A673 (cell line): Measurements from ENCODE around the gene DENND2D. TPM values are rescaled to one million over a fixed set of nuclear protein-coding genes. Genes with fewer than 3 reads are reported as not detected.

Experiments used
- Bru-seq: library from RNA; stranded (reverse); fragments of 400-500 nt; gene quantifications from one replicate; lab custom pipeline; 2021; lab: Mats Ljungman, UMichigan
- BruChase-seq, 2 experiments: library from RNA; stranded (reverse); fragments of 400-500 nt; gene quantifications; one replicate each; lab custom pipeline; 2021; lab: Mats Ljungman, UMichigan
- BruUV-seq: library from RNA; stranded (reverse); fragments of 400-500 nt; replicated peaks from 2 replicates; lab custom pipeline; 2021; lab: Mats Ljungman, UMichigan
- CTCF ChIA-PET: fragments of 300-600 bp; sonication (Branson Sonifier 250); formaldehyde crosslinking; loops from one replicate; lab custom pipeline; 2022; ENCODE audit warnings: antibody characterized with exemption; lab: Charles Lee
- POLR2A ChIA-PET: fragments of 300-600 bp; sonication (Branson Sonifier 250); formaldehyde crosslinking; loops from one replicate; lab custom pipeline; 2022; ENCODE audit warnings: antibody characterized with exemption; ENCODE audit not compliant: low non-redundant PET; lab: Charles Lee
- DNase-seq: peaks from one replicate; pipeline ENCODE4 v3.0.0-alpha.2; 2015; ENCODE audit warnings: low spot score
- H3K27ac ChIP-seq: fragments of 200-600 bp; sonication (generic); 2 replicates; pipeline ENCODE4 v1.5.1; 2016; ENCODE audit warnings: mixed run types, low read depth, mild to moderate bottlenecking, mixed read lengths, antibody characterized with exemption, low read length; ENCODE audit not compliant: poor library complexity, severe bottlenecking
- H3K27me3 ChIP-seq: fragments of 200-600 bp; sonication (generic); replicated peaks from 2 replicates; pipeline ENCODE4 v1.6.1; 2017; ENCODE audit warnings: mixed run types, low read depth, mild to moderate bottlenecking, mixed read lengths, antibody characterized with exemption, low read length; ENCODE audit not compliant: insufficient read depth, poor library complexity
- H3K36me3 ChIP-seq: fragments of 200-600 bp; sonication (generic); 2 replicates; pipeline ENCODE4 v1.6.1; 2016; ENCODE audit warnings: mixed run types, mild to moderate bottlenecking, mixed read lengths, antibody characterized with exemption, low read length; ENCODE audit not compliant: insufficient read depth, poor library complexity, severe bottlenecking
- H3K4me1 ChIP-seq: fragments of 200-600 bp; sonication (generic); 2 replicates; pipeline ENCODE4 v1.6.1; 2017; ENCODE audit warnings: mixed run types, mild to moderate bottlenecking, mixed read lengths, antibody characterized with exemption, low read length; ENCODE audit not compliant: insufficient read depth, poor library complexity, severe bottlenecking
- H3K4me3 ChIP-seq: fragments of 200-600 bp; sonication (generic); 2 replicates; pipeline ENCODE4 v1.5.1; 2016; ENCODE audit warnings: low read depth, mixed run types, mild to moderate bottlenecking, mixed read lengths, low read length; ENCODE audit not compliant: poor library complexity, severe bottlenecking
- H3K9me3 ChIP-seq: fragments of 200-600 bp; sonication (generic); 2 replicates; pipeline ENCODE4 v1.6.1; 2016; ENCODE audit warnings: mixed run types, low read depth, mild to moderate bottlenecking, mixed read lengths, antibody characterized with exemption, low read length; ENCODE audit not compliant: poor library complexity, severe bottlenecking
- EZH2 ChIP-seq: fragments of 200-600 bp; sonication (generic); IDR thresholded peaks from 2 replicates; pipeline ENCODE4 v1.6.1; 2017; ENCODE audit warnings: borderline replicate concordance, low read depth, mild to moderate bottlenecking, mixed read lengths, antibody characterized with exemption, low read length; ENCODE audit not compliant: poor library complexity, severe bottlenecking
- intact Hi-C: fragments of 100-400 bp; cut with micrococcal nuclease; formaldehyde crosslinking; loops from one replicate; pipeline ENCODE4 v1.10.0; 2022; ENCODE audit not compliant: unreplicated experiment
- long read RNA-seq: library from polyadenylated mRNA; stranded (forward); transcript quantifications from one replicate; pipeline ENCODE4 v2.0.0, GENCODE V29; 2022
- total RNA-seq: library from RNA; stranded (reverse); gene quantifications from 2 replicates; pipeline ENCODE4 v1.2.3, GENCODE V29; 2021
- TF ChIP-seq, protein P1 (sequence below): fragments of 300-800, 200-600 bp; sonication (generic); conservative IDR thresholded peaks from 2 replicates; pipeline ENCODE4 v1.5.1; 2017; ENCODE audit warnings: low read depth, mild to moderate bottlenecking, antibody characterized with exemption, low read length, moderate library complexity, mixed read lengths

The DENND2D gene, protein sequence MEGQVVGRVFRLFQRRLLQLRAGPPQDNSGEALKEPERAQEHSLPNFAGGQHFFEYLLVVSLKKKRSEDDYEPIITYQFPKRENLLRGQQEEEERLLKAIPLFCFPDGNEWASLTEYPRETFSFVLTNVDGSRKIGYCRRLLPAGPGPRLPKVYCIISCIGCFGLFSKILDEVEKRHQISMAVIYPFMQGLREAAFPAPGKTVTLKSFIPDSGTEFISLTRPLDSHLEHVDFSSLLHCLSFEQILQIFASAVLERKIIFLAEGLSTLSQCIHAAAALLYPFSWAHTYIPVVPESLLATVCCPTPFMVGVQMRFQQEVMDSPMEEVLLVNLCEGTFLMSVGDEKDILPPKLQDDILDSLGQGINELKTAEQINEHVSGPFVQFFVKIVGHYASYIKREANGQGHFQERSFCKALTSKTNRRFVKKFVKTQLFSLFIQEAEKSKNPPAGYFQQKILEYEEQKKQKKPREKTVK
- not detected in 2 replicates for total RNA-seq
- Bru-seq, nascent RNA = percentile 5 among the genes with signal in this experiment
- BruChase-seq, experiment 1, labeled RNA remaining after a 2-hour chase = not detected
- percentile 8 among the genes with signal in this experiment for BruChase-seq, experiment 2, labeled RNA remaining after a 6-hour chase
- long read RNA-seq, partial matches to known transcripts = 0 of 1 reads
- long read RNA-seq, other reads (novel, unspliced or antisense) = 1 of 1 reads

DNA sequence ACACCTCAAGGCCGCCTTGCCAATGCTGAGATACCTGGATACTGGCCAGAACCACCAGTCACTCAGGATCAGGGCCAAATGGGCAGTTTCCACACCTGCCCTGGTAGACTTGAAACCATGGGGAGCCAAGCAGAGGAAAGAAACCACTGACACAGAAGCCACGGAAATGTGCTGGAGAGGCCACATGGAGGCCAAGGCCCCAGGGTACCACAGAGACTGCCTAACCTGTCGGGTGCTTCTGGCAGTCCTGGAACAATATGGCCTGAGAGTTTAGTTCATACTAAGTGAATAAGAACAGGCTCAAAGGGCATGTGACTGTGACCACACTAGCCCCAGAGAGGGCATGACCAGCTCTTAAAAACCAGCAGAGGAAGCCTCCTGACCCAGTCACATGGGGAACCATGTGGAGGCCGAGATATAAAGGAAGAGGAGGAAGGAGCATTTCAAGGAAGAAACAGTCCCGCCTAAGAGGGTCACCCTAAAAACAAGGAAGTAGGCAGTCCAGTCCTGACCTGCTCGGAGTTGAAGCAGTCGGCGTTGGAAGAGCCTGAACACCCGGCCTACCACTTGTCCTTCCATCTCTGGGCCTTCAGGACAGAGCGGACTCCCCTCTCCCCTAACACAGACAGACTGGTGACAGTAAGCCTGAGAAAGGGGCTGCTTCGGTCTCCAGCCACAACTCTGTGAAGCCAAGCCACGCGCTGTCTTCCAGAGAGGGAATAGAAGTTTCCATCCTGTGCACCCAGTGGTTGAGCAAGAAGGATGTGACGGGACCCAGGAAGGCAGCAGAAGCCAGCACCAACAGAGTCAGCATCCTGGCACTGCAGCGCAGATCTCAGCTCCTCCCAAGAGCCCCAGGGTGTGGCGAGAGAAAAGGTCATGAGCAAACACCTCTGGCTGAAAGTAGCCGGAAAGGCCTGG is at the start of gene DENND2D:
Gene DENND2D, minus strand, starts transcription at position 766 of the 921 bp plus-strand sequence. Its CDS starts 187 bp downstream, at position 579.
- ChIA-PET POLR2A (no interaction called here), CTCF (no interaction called here)
- TF ChIP-seq, protein P1, sequence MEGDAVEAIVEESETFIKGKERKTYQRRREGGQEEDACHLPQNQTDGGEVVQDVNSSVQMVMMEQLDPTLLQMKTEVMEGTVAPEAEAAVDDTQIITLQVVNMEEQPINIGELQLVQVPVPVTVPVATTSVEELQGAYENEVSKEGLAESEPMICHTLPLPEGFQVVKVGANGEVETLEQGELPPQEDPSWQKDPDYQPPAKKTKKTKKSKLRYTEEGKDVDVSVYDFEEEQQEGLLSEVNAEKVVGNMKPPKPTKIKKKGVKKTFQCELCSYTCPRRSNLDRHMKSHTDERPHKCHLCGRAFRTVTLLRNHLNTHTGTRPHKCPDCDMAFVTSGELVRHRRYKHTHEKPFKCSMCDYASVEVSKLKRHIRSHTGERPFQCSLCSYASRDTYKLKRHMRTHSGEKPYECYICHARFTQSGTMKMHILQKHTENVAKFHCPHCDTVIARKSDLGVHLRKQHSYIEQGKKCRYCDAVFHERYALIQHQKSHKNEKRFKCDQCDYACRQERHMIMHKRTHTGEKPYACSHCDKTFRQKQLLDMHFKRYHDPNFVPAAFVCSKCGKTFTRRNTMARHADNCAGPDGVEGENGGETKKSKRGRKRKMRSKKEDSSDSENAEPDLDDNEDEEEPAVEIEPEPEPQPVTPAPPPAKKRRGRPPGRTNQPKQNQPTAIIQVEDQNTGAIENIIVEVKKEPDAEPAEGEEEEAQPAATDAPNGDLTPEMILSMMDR = no peak
- TF ChIP-seq EZH2 = no peak

DNA sequence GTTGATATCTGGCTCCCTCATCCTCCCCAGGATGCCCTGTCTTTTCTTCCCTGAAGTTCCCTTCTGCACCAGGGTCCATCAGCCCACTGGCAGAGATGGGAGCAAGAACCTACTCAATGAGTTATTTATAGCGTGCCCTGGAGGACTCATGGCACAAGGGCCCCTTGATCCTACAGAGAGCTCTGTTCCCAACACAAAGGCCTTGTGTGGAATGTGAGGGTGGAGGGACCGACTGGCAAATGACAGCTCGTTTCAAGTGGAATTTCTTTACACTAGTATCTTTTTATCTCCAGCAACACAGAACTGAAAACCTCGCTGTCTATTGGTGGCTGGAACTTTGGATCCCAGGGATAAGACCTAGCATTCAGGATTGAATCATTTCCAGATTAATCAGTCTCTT is 49.5 kb upstream of the DENND2D start:
- Histone ChIP-seq H3K36me3 (no peaks in the 10 kb centered on the region), H3K4me3 (no peak overlapping the region), H3K27ac (no peak overlapping the region), H3K9me3 (no peaks in the 10 kb centered on the region), H3K27me3 (peaks cover 39% of the 10 kb centered on the region), H3K4me1 (no peaks in the 10 kb centered on the region)
- BruUV-seq = no TSS peak
- ChIA-PET POLR2A (no interaction called here), CTCF (no interaction called here)
- TF ChIP-seq, protein P1 = no peak
- no peak for TF ChIP-seq EZH2
- intact Hi-C loops = no loop called here
- no peak for DNase-seq

More for the DNA sequence above, at the start of gene DENND2D:
- Histone ChIP-seq H3K27ac (no peak within 1 kb of the TSS), H3K4me1 (no peaks in the 10 kb centered on the region), H3K9me3 (no peaks in the 10 kb centered on the region), H3K27me3 (peaks cover 24% of the 10 kb centered on the region), H3K36me3 (no peaks in the 10 kb centered on the region), H3K4me3 (no peak within 1 kb of the TSS)
- intact Hi-C loops = no loop called here
- no TSS peak for BruUV-seq
- no peak for DNase-seq

DNA sequence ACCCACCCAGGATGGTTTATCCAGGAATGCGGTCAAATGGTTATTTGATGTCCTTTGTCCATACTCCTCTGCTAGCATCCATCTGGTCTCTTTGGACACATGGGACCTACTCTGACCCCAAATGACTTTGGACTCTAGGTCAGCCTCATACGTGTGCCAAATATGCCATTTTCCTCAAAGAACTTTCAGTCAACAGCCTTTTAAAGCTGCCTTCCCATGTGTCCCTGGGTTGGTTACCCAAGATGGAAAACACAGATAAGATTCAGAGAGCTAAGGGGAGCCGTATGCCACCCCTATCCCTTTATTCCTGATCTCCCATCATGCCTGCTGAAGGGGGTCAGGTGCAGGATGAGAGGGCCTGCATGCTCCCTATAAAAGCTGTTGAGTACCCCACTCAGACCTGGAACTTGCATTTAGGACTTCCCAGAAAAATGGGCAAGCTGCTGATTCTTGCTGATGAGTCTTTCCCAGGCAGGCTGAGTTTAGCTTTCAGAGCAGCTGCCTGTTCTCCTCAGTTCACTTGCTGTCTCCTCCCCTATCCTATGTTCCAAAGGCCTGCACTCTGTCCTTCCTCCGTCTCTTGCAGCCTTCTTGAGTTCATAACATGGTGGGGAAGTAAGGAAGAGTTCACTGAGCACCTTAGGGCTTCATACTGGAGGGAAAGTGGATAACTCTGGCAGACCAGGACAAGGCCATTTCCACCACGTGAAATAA is 46.8 kb upstream of the DENND2D start:
- Histone ChIP-seq H3K9me3 (no peaks in the 10 kb centered on the region), H3K27me3 (peaks cover 19% of the 10 kb centered on the region), H3K4me3 (no peak overlapping the region), H3K36me3 (no peaks in the 10 kb centered on the region), H3K4me1 (no peaks in the 10 kb centered on the region), H3K27ac (no peak overlapping the region)
- intact Hi-C loops = no loop called here
- BruUV-seq = no TSS peak
- DNase-seq = no peak
- no peak for TF ChIP-seq EZH2
- TF ChIP-seq, protein P1 = no peak
- ChIA-PET CTCF (no interaction called here), POLR2A (no interaction called here)
